ENCODE results near the gene RNF223.
A peak's percentile ranks its signal among the peaks of the same experiment; 100 is the strongest.
"Not testable (repeated sequence)": the region's sequence is repeated elsewhere in the genome, so short reads cannot be mapped to it uniquely, and the experiment has no call there.

Gene RNF223

GRCh38 chr1:1044455-1045078, 29.5 kb downstream of the RNF223 start:
- no peak for DNase-seq (ENCODE audit: low spot score)

- DNase-seq (ENCODE audit: low spot score): no peak
These were observed 30.2 kb downstream of the RNF223 start for GRCh38 chr1:1043921-1044320.

- DNase-seq (ENCODE audit: low spot score): no peak
These were observed 30.7 kb downstream of the RNF223 start for GRCh38 chr1:1043411-1043810.

- no peak for DNase-seq (ENCODE audit: low spot score)
These were observed 31.3 kb downstream of the RNF223 start for GRCh38 chr1:1042835-1043234.

GRCh38 chr1:1041873-1042272, 32.2 kb downstream of the RNF223 start:
- no peak for DNase-seq (ENCODE audit: low spot score)

GRCh38 chr1:1041092-1041523, 33.0 kb downstream of the RNF223 start:
- DNase-seq (ENCODE audit: low spot score): no peak

- DNase-seq (ENCODE audit: low spot score): peak; percentile 94
These were observed 33.8 kb downstream of the RNF223 start for GRCh38 chr1:1040004-1040991.

GRCh38 chr1:1039145-1039910, 34.8 kb downstream of the RNF223 start:
- DNase-seq (ENCODE audit: low spot score): no peak

GRCh38 chr1:1038694-1039093, 35.4 kb downstream of the RNF223 start:
- no peak for DNase-seq (ENCODE audit: low spot score)

- DNase-seq (ENCODE audit: low spot score): no peak
These were observed 36.5 kb downstream of the RNF223 start for GRCh38 chr1:1037366-1038327.

- no peak for DNase-seq (ENCODE audit: low spot score)
These were observed 38.7 kb downstream of the RNF223 start for GRCh38 chr1:1035291-1035943.

- DNase-seq (ENCODE audit: low spot score): no peak
These were observed 39.7 kb downstream of the RNF223 start for GRCh38 chr1:1034439-1034781.

- DNase-seq (ENCODE audit: low spot score): no peak
These were observed 40.2 kb downstream of the RNF223 start for GRCh38 chr1:1033731-1034438.

- peak; percentile 92 for DNase-seq (ENCODE audit: low spot score)
These were observed 41.0 kb downstream of the RNF223 start for GRCh38 chr1:1033009-1033587.

- DNase-seq (ENCODE audit: low spot score): no peak
These were observed 41.7 kb downstream of the RNF223 start for GRCh38 chr1:1032424-1032823.

GRCh38 chr1:1031659-1032235, 42.4 kb downstream of the RNF223 start:
- no peak for DNase-seq (ENCODE audit: low spot score)

- DNase-seq (ENCODE audit: low spot score): not testable (repeated sequence)
These were observed 43.0 kb downstream of the RNF223 start for GRCh38 chr1:1030867-1031658.

GRCh38 chr1:1027791-1028190, 46.3 kb downstream of the RNF223 start:
- no peak for DNase-seq (ENCODE audit: low spot score)

All from germinal center (tissue), 1 donor.